Tibial artery (tissue), 4 donors: ENCODE results near the gene DDX49.

Experiments used
- DNase-seq, 2 donors: peaks; one replicate each; pipeline ENCODE4 v3.0.0-alpha.2; 2019
- H3K27ac ChIP-seq, 2 donors: fragments of 200-600 bp; sonication (generic) in 1 of 2; 1 replicate in 1 of 2; 2 replicates in 1 of 2; pipeline ENCODE4 v1.5.1; 2018 to 2019; ENCODE audit warnings: mild to moderate bottlenecking in 1 of 2
- H3K27me3 ChIP-seq, 2 donors: fragments of 200-600 bp; sonication (generic) in 1 of 2; one replicate each; pipeline versions ENCODE4 v1.5.1 to v1.6.0; 2016 to 2019
- H3K36me3 ChIP-seq, 3 donors: fragments of 200-600 bp; sonication (generic) in 2 of 3; one replicate each; pipeline ENCODE4 v1.5.1; 2016 to 2019; ENCODE audit warnings: mild to moderate bottlenecking in 2 of 3
- H3K4me1 ChIP-seq, 4 donors: fragments of 200-600 bp; sonication (generic) in 2 of 4; 1 replicate in 3 of 4; 2 replicates in 1 of 4; pipeline ENCODE4 v1.5.1; 2016 to 2019
- H3K4me3 ChIP-seq, 2 donors: fragments of 200-600 bp; sonication (generic) in 1 of 2; 1 replicate in 1 of 2; 2 replicates in 1 of 2; pipeline ENCODE4 v1.5.1; 2018 to 2019; ENCODE audit warnings: mild to moderate bottlenecking in 2 of 2
- H3K9me3 ChIP-seq, 3 donors: fragments of 200-600 bp; sonication (generic) in 1 of 3; one replicate each; pipeline ENCODE4 v1.5.1; 2016 to 2019
- CTCF ChIP-seq, 2 experiments: fragments of 200-600 bp in 1 of 2; fragments of 450-650 bp in 1 of 2; IDR thresholded peaks; one replicate each; pipeline ENCODE4 v1.5.1; 2017 to 2019; ENCODE audit warnings: antibody characterized with exemption in 2 of 2, mild to moderate bottlenecking in 1 of 2, moderate library complexity in 1 of 2
- intact Hi-C: fragments of 100-400 bp; cut with DNase I; formaldehyde crosslinking; loops from one replicate; pipeline ENCODE4 v1.15.0; 2023; ENCODE audit warnings: low total_unique reads

Gene DDX49

GRCh38 chr19:18905058-18905456, 14.5 kb upstream of the DDX49 start:
- TF ChIP-seq CTCF (IDR thresholded peaks at IDR 0.05), result no peak
- H3K27ac ChIP-seq, result no peak overlapping the region
- H3K4me1 ChIP-seq, result no peaks in the 10 kb centered on the region
- peak in 1 of 2 donors; percentile 63 for DNase-seq
- H3K27me3 ChIP-seq, result peaks cover 0 to 6% of the 10 kb centered on the region in 2 donors
- peaks cover 40 to 99% (median 81%) of the 10 kb centered on the region in 3 donors for H3K36me3 ChIP-seq
- no peaks in the 10 kb centered on the region for H3K9me3 ChIP-seq
- H3K4me3 ChIP-seq, result no peak overlapping the region
- intact Hi-C loops, result no loop called here

DNA sequence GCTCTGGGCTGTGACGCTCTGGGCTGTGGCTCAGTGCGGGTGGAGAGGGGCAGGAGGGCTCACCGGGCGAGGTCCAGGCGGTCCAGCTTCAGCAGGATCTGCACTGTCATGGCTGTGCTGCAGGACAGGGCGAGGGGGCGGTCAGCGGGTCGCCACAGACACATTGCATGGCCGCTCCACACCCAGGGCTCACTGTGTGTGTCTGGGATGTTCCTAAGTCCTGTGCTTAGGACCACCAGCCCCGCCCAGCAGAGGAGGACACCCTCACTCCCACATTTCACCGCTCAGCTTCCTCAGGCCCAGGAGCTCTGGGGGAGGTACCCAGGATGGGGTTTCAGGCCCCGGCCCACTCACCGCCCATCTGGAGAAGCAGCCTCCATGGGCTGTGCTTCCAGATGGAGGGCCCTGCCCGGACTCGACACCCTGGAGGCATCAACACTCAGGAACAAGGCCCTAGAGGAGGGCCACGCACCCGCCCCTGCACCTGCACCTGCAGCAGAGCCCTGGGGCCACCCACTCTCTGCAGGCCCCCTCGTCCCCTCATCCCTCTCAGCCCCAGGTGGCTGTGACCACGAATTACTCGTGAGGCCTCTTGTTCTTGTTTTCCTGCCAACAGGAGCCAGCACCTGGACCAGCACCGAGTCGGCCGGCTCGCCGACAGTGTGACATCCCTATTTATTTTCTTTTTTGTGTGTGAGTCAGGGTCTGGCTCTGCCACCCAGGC, 13.8 kb upstream of the DDX49 start:
- TF ChIP-seq CTCF (IDR thresholded peaks at IDR 0.05), result no peak
- intact Hi-C loops, result no loop called here
- Histone ChIP-seq H3K9me3 (no peaks in the 10 kb centered on the region), H3K27me3 (peaks cover 0 to 4% of the 10 kb centered on the region in 2 donors), H3K27ac (no peak overlapping the region), H3K4me1 (no peaks in the 10 kb centered on the region), H3K36me3 (peaks cover 37 to 99% (median 74%) of the 10 kb centered on the region in 3 donors), H3K4me3 (no peak overlapping the region)
- no peak for DNase-seq

DNA sequence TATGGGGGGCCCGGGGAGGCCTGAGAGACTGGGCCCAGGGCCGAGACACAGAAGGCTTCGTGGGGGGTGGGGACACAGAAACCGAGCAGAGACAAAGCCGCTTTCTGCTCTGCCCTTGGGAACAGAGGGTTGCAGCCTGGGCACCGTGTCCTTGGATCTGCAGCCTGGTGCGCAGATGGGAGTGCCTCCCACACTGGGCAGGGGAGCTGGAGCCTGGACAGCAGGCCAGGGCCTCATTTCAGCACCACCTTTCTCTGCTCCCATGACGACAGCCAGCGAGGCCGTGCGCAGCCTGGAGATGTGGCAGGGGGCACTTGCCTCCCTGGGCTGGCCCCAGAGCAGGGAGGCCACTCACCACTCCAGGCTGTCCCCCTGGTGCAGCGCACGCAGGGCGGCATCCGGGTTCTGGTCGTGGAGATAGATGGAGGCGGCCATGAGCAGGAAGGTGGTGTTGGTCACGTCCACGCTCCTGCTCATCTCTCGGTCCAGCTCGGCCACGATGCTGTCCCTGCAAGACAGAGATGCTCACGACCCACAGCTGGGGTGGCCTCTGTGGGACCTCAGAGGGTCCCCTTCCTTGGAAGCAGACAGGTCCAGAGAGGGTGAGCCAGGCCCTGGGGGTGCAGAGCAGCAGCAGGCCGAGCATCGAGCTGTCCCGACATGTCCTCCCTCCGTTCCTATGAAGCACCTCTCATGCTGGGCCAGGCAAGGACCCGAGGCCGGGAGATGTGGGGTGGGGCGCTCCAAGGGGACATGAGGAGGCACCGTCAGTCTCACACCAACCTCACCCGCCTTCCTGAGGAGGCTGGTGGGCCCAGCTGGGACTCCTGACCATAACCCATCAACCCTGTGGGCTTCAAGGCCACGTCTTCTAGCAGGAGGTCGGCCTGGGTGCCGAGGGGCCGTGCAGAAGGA, 12.7 kb upstream of the DDX49 start:
- no peak overlapping the region for H3K27ac ChIP-seq
- no peaks in the 10 kb centered on the region for H3K4me1 ChIP-seq
- H3K4me3 ChIP-seq, result no peak overlapping the region
- DNase-seq, result peak in 1 of 2 donors; percentile 63
- intact Hi-C loops, result no loop called here
- TF ChIP-seq CTCF (IDR thresholded peaks at IDR 0.05), result no peak
- H3K9me3 ChIP-seq, result no peaks in the 10 kb centered on the region
- H3K36me3 ChIP-seq, result peaks cover 30 to 98% (median 67%) of the 10 kb centered on the region in 3 donors
- H3K27me3 ChIP-seq, result no peaks in the 10 kb centered on the region

- Histone ChIP-seq H3K27me3 (no peaks in the 10 kb centered on the region), H3K27ac (no peak overlapping the region), H3K36me3 (peaks cover 27 to 97% (median 74%) of the 10 kb centered on the region in 3 donors), H3K9me3 (no peaks in the 10 kb centered on the region), H3K4me3 (no peak overlapping the region), H3K4me1 (no peaks in the 10 kb centered on the region)
- no peak for TF ChIP-seq CTCF (IDR thresholded peaks at IDR 0.05)
- no peak for DNase-seq
- intact Hi-C loops, result no loop called here
These were observed 10.4 kb upstream of the DDX49 start for GRCh38 chr19:18908917-18909619.

- TF ChIP-seq CTCF (IDR thresholded peaks at IDR 0.05), result no peak
- DNase-seq, result no peak
- H3K36me3 ChIP-seq, result peaks cover 20 to 97% (median 70%) of the 10 kb centered on the region in 3 donors
- no peak overlapping the region for H3K4me3 ChIP-seq
- H3K27me3 ChIP-seq, result no peaks in the 10 kb centered on the region
- no peaks in the 10 kb centered on the region for H3K4me1 ChIP-seq
- intact Hi-C loops, result no loop called here
- H3K27ac ChIP-seq, result no peak overlapping the region
- no peaks in the 10 kb centered on the region for H3K9me3 ChIP-seq
These were observed 9.5 kb upstream of the DDX49 start for GRCh38 chr19:18910010-18910409.
